Activated T-helper 2 cell treated with anti-CD3 and anti-CD28 coated beads, Interferon-gamma antibody, Interleukin-2, Interleukin-4, amounts not matched to agents 10 μg/mL and 5 μg/mL and 100 μg/mL, durations not matched to agents 14 hours and 24 hours and 36 hours (primary cell): ENCODE results near the gene CMTR1. TPM values are rescaled to one million over a fixed set of nuclear protein-coding genes. Genes with fewer than 3 reads are reported as not detected.

ENCODE experiments used
- DNase-seq: peaks from one replicate; pipeline ENCODE4 v3.0.0; 2021; ENCODE audit warnings: low spot score
- H3K27ac Mint-ChIP-seq: one replicate; pipeline ENCODE4 v1.8.0; 2021; ENCODE audit warnings: mixed read lengths
- H3K27me3 Mint-ChIP-seq: one replicate; pipeline ENCODE4 v1.8.0; 2021; ENCODE audit warnings: low read depth, mixed read lengths
- H3K36me3 Mint-ChIP-seq: one replicate; pipeline ENCODE4 v1.8.0; 2021; ENCODE audit warnings: low read depth, mixed read lengths
- H3K4me1 Mint-ChIP-seq: one replicate; pipeline ENCODE4 v1.8.0; 2021; ENCODE audit warnings: low read depth, mixed read lengths
- H3K4me3 Mint-ChIP-seq: one replicate; pipeline ENCODE4 v1.8.0; 2021; ENCODE audit warnings: low read depth, mild to moderate bottlenecking, moderate library complexity, mixed read lengths
- H3K9me3 Mint-ChIP-seq: one replicate; pipeline ENCODE4 v1.8.0; 2021; ENCODE audit warnings: mixed read lengths
- intact Hi-C: fragments of 100-400 bp; cut with micrococcal nuclease; formaldehyde crosslinking; loops from one replicate; pipeline ENCODE4 v1.15.1; 2023
- total RNA-seq: library from RNA; stranded (reverse); gene quantifications from 2 replicates; pipeline ENCODE4 v1.2.3, GENCODE V29; 2022

The CMTR1 gene
- total RNA-seq, 1 donor from 2014 or later = 51.8 TPM

- Mint-ChIP-seq H3K27me3 (peaks cover 25% of the 10 kb centered on the region), H3K27ac (no peak overlapping the region), H3K4me1 (no peaks in the 10 kb centered on the region), H3K36me3 (no peaks in the 10 kb centered on the region), H3K4me3 (no peak overlapping the region), H3K9me3 (no peaks in the 10 kb centered on the region)
- intact Hi-C loops = no loop called here
- DNase-seq = no peak
Observed at GRCh38 chr6:37409501-37409900, 23.5 kb upstream of the CMTR1 start.

- DNase-seq = no peak
- no peaks in the 10 kb centered on the region for H3K9me3 Mint-ChIP-seq
- H3K27me3 Mint-ChIP-seq = peaks cover 16% of the 10 kb centered on the region
- H3K4me1 Mint-ChIP-seq = no peaks in the 10 kb centered on the region
- no peak overlapping the region for H3K27ac Mint-ChIP-seq
- intact Hi-C loops = no loop called here
- H3K4me3 Mint-ChIP-seq = no peak overlapping the region
- H3K36me3 Mint-ChIP-seq = no peaks in the 10 kb centered on the region
Observed at GRCh38 chr6:37417393-37417792, 15.6 kb upstream of the CMTR1 start.

- DNase-seq = no peak
- intact Hi-C loops = no loop called here
- H3K27ac Mint-ChIP-seq = no peak overlapping the region
- H3K9me3 Mint-ChIP-seq = no peaks in the 10 kb centered on the region
- H3K4me1 Mint-ChIP-seq = no peaks in the 10 kb centered on the region
- peaks cover 20% of the 10 kb centered on the region for H3K27me3 Mint-ChIP-seq
- H3K36me3 Mint-ChIP-seq = no peaks in the 10 kb centered on the region
- no peak overlapping the region for H3K4me3 Mint-ChIP-seq
Observed at GRCh38 chr6:37418722-37419121, 14.3 kb upstream of the CMTR1 start.

- no peaks in the 10 kb centered on the region for H3K4me1 Mint-ChIP-seq
- H3K27me3 Mint-ChIP-seq = peaks cover 31% of the 10 kb centered on the region
- intact Hi-C loops = no loop called here
- no peaks in the 10 kb centered on the region for H3K9me3 Mint-ChIP-seq
- H3K36me3 Mint-ChIP-seq = no peaks in the 10 kb centered on the region
- no peak overlapping the region for H3K27ac Mint-ChIP-seq
- DNase-seq = no peak
- no peak overlapping the region for H3K4me3 Mint-ChIP-seq
Observed at GRCh38 chr6:37426058-37426944, 6.7 kb upstream of the CMTR1 start.

GRCh38 chr6:37426945-37427510 is 6.0 kb upstream of the CMTR1 start:
- H3K27ac Mint-ChIP-seq = no peak overlapping the region
- intact Hi-C loops = no loop called here
- no peak for DNase-seq

GRCh38 chr6:37429352-37429750 is 3.7 kb upstream of the CMTR1 start:
- intact Hi-C loops = no loop called here
- H3K4me1 Mint-ChIP-seq = peaks cover 13% of the 10 kb centered on the region
- H3K4me3 Mint-ChIP-seq = no peak overlapping the region
- DNase-seq = no peak
- no peaks in the 10 kb centered on the region for H3K36me3 Mint-ChIP-seq
- H3K27me3 Mint-ChIP-seq = peaks cover 24% of the 10 kb centered on the region
- no peak overlapping the region for H3K27ac Mint-ChIP-seq
- H3K9me3 Mint-ChIP-seq = no peaks in the 10 kb centered on the region

More at GRCh38 chr6:37426945-37427510, 6.0 kb upstream of the CMTR1 start:
- H3K27me3 Mint-ChIP-seq = peaks cover 31% of the 10 kb centered on the region
- no peaks in the 10 kb centered on the region for H3K9me3 Mint-ChIP-seq
- H3K4me3 Mint-ChIP-seq = no peak overlapping the region
- peaks cover under 1% of the 10 kb centered on the region for H3K4me1 Mint-ChIP-seq
- H3K36me3 Mint-ChIP-seq = no peaks in the 10 kb centered on the region

- no peak for DNase-seq
- intact Hi-C loops = loop anchor here (5.0 to 10.0 kb wide), 3 partner anchors 48 to 260 kb away; partner anchors contain the start of gene CCDC167
- H3K27ac Mint-ChIP-seq = peak overlapping the region; percentile 99
Observed at GRCh38 chr6:37432590-37432915, 468 bp upstream of the CMTR1 start.

GRCh38 chr6:37433657-37434271 is 743 bp downstream of the CMTR1 start:
- H3K9me3 Mint-ChIP-seq = no peaks in the 10 kb centered on the region
- peak overlapping the region; percentile 99 for H3K27ac Mint-ChIP-seq
- peak; percentile 46 for DNase-seq
- intact Hi-C loops = loop anchor here (5.0 to 10.0 kb wide), 3 partner anchors 49 to 259 kb away; partner anchors contain the start of gene CCDC167
- peak overlapping the region; percentile 95 for H3K4me3 Mint-ChIP-seq
- H3K36me3 Mint-ChIP-seq = peaks cover 29% of the 10 kb centered on the region
- peaks cover 33% of the 10 kb centered on the region for H3K4me1 Mint-ChIP-seq
- H3K27me3 Mint-ChIP-seq = no peaks in the 10 kb centered on the region

More at GRCh38 chr6:37432590-37432915, 468 bp upstream of the CMTR1 start:
- peaks cover 25% of the 10 kb centered on the region for H3K4me1 Mint-ChIP-seq
- peaks cover 19% of the 10 kb centered on the region for H3K36me3 Mint-ChIP-seq
- H3K9me3 Mint-ChIP-seq = no peaks in the 10 kb centered on the region
- peaks cover 7% of the 10 kb centered on the region for H3K27me3 Mint-ChIP-seq
- H3K4me3 Mint-ChIP-seq = peak overlapping the region; percentile 95

GRCh38 chr6:37435373-37435772 is 2.4 kb downstream of the CMTR1 start:
- no peak for DNase-seq
- Mint-ChIP-seq H3K9me3 (no peaks in the 10 kb centered on the region), H3K4me1 (peaks cover 39% of the 10 kb centered on the region), H3K4me3 (peak overlapping the region; percentile 30), H3K27ac (peak overlapping the region; percentile 49), H3K27me3 (no peaks in the 10 kb centered on the region), H3K36me3 (peaks cover 37% of the 10 kb centered on the region)
- intact Hi-C loops = loop anchor here (10.0 kb wide), 1 partner anchor 51 kb away; no protein-coding TSS in a partner anchor

GRCh38 chr6:37435816-37436215 is 2.8 kb downstream of the CMTR1 start:
- Mint-ChIP-seq H3K27ac (peak overlapping the region; percentile 49), H3K4me1 (peaks cover 39% of the 10 kb centered on the region), H3K9me3 (no peaks in the 10 kb centered on the region), H3K27me3 (no peaks in the 10 kb centered on the region), H3K4me3 (peak overlapping the region; percentile 30), H3K36me3 (peaks cover 37% of the 10 kb centered on the region)
- intact Hi-C loops = loop anchor here (10.0 kb wide), 1 partner anchor 51 kb away; no protein-coding TSS in a partner anchor
- no peak for DNase-seq

- no peaks in the 10 kb centered on the region for H3K9me3 Mint-ChIP-seq
- H3K27ac Mint-ChIP-seq = no peak overlapping the region
- intact Hi-C loops = loop anchor here (10.0 kb wide), 1 partner anchor 54 kb away; no protein-coding TSS in a partner anchor
- H3K36me3 Mint-ChIP-seq = peaks cover 46% of the 10 kb centered on the region
- H3K4me3 Mint-ChIP-seq = no peak overlapping the region
- DNase-seq = no peak
- H3K27me3 Mint-ChIP-seq = no peaks in the 10 kb centered on the region
- peaks cover 44% of the 10 kb centered on the region for H3K4me1 Mint-ChIP-seq
Observed at GRCh38 chr6:37438930-37439329, 5.9 kb downstream of the CMTR1 start.

GRCh38 chr6:37441651-37442050 is 8.6 kb downstream of the CMTR1 start:
- H3K9me3 Mint-ChIP-seq = no peaks in the 10 kb centered on the region
- no peak for DNase-seq
- H3K4me1 Mint-ChIP-seq = peaks cover 29% of the 10 kb centered on the region
- peaks cover 59% of the 10 kb centered on the region for H3K36me3 Mint-ChIP-seq
- no peak overlapping the region for H3K4me3 Mint-ChIP-seq
- intact Hi-C loops = no loop called here
- no peaks in the 10 kb centered on the region for H3K27me3 Mint-ChIP-seq
- no peak overlapping the region for H3K27ac Mint-ChIP-seq
